ENCODE data around the gene CKB.

The CKB gene

GRCh38 chr14:103483600-103483999 is 39.0 kb downstream of the CKB start:
- no peak for DNase-seq

- no peak for DNase-seq
Observed at GRCh38 chr14:103480595-103480994, 42.0 kb downstream of the CKB start.

- DNase-seq: no peak
Observed at GRCh38 chr14:103476631-103477030, 46.0 kb downstream of the CKB start.

GRCh38 chr14:103476065-103476464 is 46.6 kb downstream of the CKB start:
- DNase-seq: no peak

- no peak for DNase-seq
Observed at GRCh38 chr14:103474893-103475292, 47.7 kb downstream of the CKB start.

- no peak for DNase-seq
Observed at GRCh38 chr14:103472939-103473338, 49.7 kb downstream of the CKB start.

All from NCI-H2029 (cell line).